Measurements from ENCODE around the gene AHCYL1. TPM values are rescaled to one million over a fixed set of nuclear protein-coding genes. Genes with fewer than 3 reads are reported as not detected.
A peak's percentile ranks its signal among the peaks of the same experiment; 100 is the strongest.
"Not testable (repeated sequence)": the region's sequence is repeated elsewhere in the genome, so short reads cannot be mapped to it uniquely, and the experiment has no call there.

Gene AHCYL1
- polyA plus RNA-seq, 4 donors: 83.2 to 121 (median 111) TPM

GRCh38 chr1:109996476-109996875, 11.9 kb downstream of the AHCYL1 start:
- no peak for DNase-seq (ENCODE audit: low read depth in 4 of 4, low spot score in 3 of 4)

- no peak for DNase-seq (ENCODE audit: low read depth in 4 of 4, low spot score in 3 of 4)
Measured at GRCh38 chr1:109997204-109997866, 12.8 kb downstream of the AHCYL1 start.

GRCh38 chr1:109997867-109998229, 13.3 kb downstream of the AHCYL1 start:
- DNase-seq (ENCODE audit: low read depth in 4 of 4, low spot score in 3 of 4): no peak

GRCh38 chr1:110002695-110003094, 18.1 kb downstream of the AHCYL1 start:
- DNase-seq (ENCODE audit: low read depth in 4 of 4, low spot score in 3 of 4): no peak

DNA sequence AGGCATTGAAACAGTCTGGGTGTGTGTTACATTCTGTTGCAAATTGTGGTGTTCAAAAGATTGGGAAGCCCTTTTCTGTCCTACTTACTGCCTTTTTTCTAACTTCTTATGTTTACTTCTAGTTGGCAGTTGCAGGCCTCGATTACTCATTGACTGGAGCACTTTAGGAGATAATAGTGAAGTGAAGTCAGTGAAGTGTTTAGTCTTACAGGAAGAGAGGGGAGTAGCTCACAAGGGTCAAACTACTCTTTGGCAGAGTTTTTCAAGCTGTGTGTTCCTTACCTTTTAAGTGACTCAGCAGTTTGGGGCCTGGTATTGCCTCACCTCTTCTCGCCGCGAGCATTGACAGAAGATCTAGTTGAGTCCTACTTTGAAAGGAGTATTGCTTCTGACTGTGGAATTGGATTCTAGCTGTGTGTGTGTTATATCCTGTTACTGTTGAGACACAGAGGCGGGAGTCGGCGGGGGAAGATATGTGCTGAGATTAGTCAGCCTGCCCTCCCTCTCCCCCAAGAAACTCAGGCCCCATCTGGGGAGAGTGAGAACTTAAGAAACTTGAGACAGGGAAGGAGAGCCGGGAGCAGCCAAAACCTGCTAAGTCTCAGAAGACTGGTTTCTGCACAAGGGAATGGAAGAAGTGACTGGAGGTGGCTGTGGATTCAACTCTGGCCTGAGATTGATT, 19.3 kb downstream of the AHCYL1 start:
- peak; percentile 38 to 60 (median 54) for DNase-seq (ENCODE audit: low read depth in 4 of 4, low spot score in 3 of 4)

DNA sequence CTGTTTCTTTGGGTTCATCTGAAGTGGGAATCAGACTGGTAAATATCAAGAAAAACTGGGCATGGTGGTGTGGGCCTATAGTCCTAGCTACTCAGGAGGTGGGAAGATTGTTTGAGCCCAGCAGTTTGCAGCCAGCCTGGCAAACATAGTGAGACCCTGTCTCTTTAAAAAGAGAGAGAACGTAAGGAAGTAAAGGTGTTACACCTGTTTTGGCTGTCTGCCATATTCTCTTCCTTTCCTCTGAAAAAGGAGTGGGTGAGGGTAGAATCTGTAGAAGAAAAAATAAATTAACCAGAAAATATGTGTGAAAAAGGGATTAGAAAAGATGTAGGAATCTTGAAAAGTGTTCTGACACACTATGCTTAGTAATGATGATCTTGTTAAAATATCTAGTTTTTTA, 20.0 kb downstream of the AHCYL1 start:
- no peak for DNase-seq (ENCODE audit: low read depth in 4 of 4, low spot score in 3 of 4)

GRCh38 chr1:110005971-110006370, 21.4 kb downstream of the AHCYL1 start:
- DNase-seq (ENCODE audit: low read depth in 4 of 4, low spot score in 3 of 4): no peak

- DNase-seq (ENCODE audit: low read depth in 4 of 4, low spot score in 3 of 4): no peak
Measured at GRCh38 chr1:110006516-110006915, 22.0 kb downstream of the AHCYL1 start.

GRCh38 chr1:110007046-110007830, 22.7 kb downstream of the AHCYL1 start:
- no peak for DNase-seq (ENCODE audit: low read depth in 4 of 4, low spot score in 3 of 4)

- no peak for DNase-seq (ENCODE audit: low read depth in 4 of 4, low spot score in 3 of 4)
Measured at GRCh38 chr1:110008971-110009565, 24.5 kb downstream of the AHCYL1 start.

- no peak for DNase-seq (ENCODE audit: low read depth in 4 of 4, low spot score in 3 of 4)
Measured at GRCh38 chr1:110011527-110012041, 27.0 kb downstream of the AHCYL1 start.

DNA sequence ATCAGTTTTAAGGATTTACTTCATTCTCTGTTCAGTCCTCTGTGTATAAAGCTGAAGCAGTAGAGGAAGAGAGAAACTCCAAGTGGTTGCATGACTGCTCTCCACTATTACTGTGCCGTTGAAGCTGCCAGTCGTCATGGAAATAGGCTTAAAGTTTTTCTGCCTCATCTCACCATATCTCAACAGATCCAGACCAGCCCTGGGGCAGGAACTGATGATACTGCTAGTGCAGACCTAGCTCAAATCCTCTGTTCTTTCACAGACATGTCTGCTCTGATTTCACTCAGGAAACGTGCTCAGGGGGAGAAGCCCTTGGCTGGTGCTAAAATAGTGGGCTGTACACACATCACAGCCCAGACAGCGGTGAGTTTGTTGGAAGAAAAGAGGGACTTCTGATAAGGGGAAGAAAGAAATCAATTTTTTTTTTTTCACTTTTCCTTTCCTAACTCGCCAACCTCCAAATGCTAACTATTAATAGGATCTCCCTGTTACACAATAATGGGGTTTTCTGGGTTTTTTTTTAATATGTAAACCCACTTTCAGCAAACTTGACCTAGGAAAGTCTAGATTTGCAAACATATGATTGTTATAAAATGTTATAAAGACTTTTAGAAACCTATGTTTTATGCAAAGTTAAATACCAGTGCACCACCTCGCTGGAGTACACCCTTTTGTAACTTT, 27.7 kb downstream of the AHCYL1 start:
- no peak for DNase-seq (ENCODE audit: low read depth in 4 of 4, low spot score in 3 of 4)

- no peak for DNase-seq (ENCODE audit: low read depth in 4 of 4, low spot score in 3 of 4)
Measured at GRCh38 chr1:110017792-110018191, 33.2 kb downstream of the AHCYL1 start.

DNA sequence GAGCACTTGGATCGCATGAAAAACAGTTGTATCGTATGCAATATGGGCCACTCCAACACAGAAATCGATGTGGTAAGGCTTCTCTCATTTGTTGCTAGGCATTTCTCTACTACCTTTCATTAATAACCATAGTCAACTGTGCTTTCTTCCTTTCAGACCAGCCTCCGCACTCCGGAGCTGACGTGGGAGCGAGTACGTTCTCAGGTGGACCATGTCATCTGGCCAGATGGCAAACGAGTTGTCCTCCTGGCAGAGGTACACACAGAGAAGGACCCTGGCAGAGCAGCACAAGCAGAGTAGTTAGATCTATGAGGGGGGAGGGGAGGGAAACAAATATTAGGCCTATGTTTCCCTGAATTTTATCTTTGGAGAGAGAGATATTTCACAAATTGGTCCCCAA, 33.8 kb downstream of the AHCYL1 start:
- DNase-seq (ENCODE audit: low read depth in 4 of 4, low spot score in 3 of 4): no peak

DNA sequence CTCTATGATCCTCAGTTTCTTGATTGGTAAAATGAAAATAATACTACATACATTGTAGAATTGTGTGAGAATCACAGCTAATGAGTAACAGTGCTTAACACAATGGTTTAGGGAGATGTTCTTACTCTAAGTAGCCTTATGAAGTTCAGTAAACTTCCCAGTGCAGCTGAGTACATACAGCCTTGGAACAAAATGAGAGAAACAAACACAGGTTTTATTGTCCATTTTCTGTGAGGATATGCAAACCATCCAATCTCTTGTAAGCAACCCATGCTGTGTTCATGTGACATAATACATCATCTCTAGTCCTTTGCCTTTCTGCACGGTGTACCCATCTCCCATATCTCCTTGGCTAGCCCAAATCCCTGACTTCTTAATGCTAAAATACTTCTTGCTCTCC, 35.2 kb downstream of the AHCYL1 start:
- DNase-seq (ENCODE audit: low read depth in 4 of 4, low spot score in 3 of 4): no peak

DNA sequence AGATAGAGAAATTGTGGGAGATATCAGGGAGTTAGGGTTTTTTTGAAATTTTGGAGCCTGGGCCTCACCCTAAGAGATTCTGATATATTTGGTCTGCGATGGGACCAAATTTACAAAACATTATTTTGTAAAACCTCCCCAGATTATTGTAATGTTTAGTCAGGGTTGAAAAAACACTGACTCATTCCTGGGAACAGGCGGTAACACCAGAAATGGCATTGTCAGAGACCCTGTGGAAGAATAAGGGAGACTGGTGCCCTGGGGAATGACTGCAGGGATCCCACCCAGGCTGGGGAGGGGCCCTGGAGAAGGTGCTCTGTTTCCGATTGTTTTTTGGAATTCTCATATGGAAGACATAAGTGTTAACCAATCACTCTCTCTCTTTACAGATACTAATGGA, 36.7 kb downstream of the AHCYL1 start:
- no peak for DNase-seq (ENCODE audit: low read depth in 4 of 4, low spot score in 3 of 4)

DNA sequence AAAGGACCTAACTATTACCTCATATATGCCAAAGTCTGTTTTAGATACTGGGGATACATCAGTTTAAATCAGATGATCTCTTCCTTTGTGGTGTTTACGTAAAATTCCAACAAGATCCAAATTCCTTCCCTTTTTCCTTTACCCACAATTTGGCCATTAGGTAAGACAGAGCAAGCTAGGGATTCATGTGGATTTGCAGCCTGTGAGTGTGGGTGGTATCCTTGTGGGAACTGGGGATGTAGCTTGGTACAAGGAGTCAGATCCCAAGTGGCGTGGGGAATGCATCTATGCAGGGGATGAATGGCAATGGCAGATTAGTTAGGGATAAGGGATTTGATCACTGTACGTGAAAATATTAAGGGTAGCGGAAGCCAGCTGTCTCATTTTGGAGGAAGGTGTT, 40.0 kb downstream of the AHCYL1 start:
- DNase-seq (ENCODE audit: low read depth in 4 of 4, low spot score in 3 of 4): no peak

GRCh38 chr1:110030687-110031086, 46.1 kb downstream of the AHCYL1 start:
- DNase-seq (ENCODE audit: low read depth in 4 of 4, low spot score in 3 of 4): not testable (repeated sequence)

GRCh38 chr1:110032327-110032726, 47.8 kb downstream of the AHCYL1 start:
- DNase-seq (ENCODE audit: low read depth in 4 of 4, low spot score in 3 of 4): no peak

DNA sequence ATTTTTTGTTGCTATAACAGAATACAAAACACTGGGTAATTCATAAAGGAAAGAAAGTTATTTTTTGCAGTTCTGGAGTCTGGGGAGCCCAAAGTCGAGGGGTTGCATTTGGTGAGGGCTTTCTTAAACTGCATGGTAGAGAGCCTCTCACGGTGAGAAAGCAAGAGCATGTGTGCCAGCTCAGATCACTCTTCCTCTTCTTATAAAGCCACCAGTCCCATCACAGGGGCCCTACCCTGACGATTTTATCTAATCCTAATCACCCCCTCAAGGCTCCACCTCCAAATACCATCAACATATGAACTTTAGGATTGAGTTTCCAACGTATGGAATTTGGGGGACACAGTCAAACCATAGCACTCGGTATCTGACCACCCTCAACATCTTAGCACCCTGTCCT, 48.9 kb downstream of the AHCYL1 start:
- no peak for DNase-seq (ENCODE audit: low read depth in 4 of 4, low spot score in 3 of 4)

- no peak for DNase-seq (ENCODE audit: low read depth in 4 of 4, low spot score in 3 of 4)
Measured at GRCh38 chr1:110034040-110034450, 49.5 kb downstream of the AHCYL1 start.
